IMR-90 (cell line): ENCODE data around the gene DPP6. TPM values are rescaled to one million over a fixed set of nuclear protein-coding genes. Genes with fewer than 3 reads are reported as not detected.
"Not testable (repeated sequence)": the region's sequence is repeated elsewhere in the genome, so short reads cannot be mapped to it uniquely, and the experiment has no call there.

Experiments used
- ATAC-seq: fragments of 200-7000 bp; cut with Tn5 transposase; 2 replicates; pipeline ENCODE4 v1.9.1; 2020; ENCODE audit warnings: low read depth, mild to moderate bottlenecking, moderate library complexity
- BruUV-seq: library from RNA; stranded (reverse); fragments of 400-500 nt; replicated peaks from 2 replicates; lab custom pipeline; 2021; lab: Mats Ljungman, UMichigan
- CTCF ChIA-PET: fragments of 300-600 bp; formaldehyde crosslinking; extraction: SDS; loops from one replicate; lab custom pipeline; 2021; ENCODE audit warnings: antibody characterized with exemption; lab: Yijun Ruan, JAX
- POLR2A ChIA-PET: fragments of 300-600 bp; sonication (Branson Sonifier 250); formaldehyde crosslinking; loops from one replicate; lab custom pipeline; 2022; ENCODE audit warnings: antibody characterized with exemption; ENCODE audit not compliant: unreplicated experiment; lab: Charles Lee
- DNase-seq: peaks from one replicate; pipeline ENCODE4 v3.0.0; 2013
- H2AFZ ChIP-seq: replicated peaks from 2 replicates; pipeline ENCODE3; 2013; ENCODE audit warnings: low read length, mild to moderate bottlenecking; ENCODE audit not compliant: poor library complexity
- H2AK5ac ChIP-seq: 2 replicates; pipeline ENCODE4 v1.6.1; 2013; ENCODE audit warnings: low read depth, low read length, inconsistent platforms
- H2AK9ac ChIP-seq: replicated peaks from 2 replicates; pipeline ENCODE3; 2013; ENCODE audit warnings: mild to moderate bottlenecking, low read depth, low read length, moderate library complexity; ENCODE audit not compliant: poor library complexity
- H2BK120ac ChIP-seq: 2 replicates; pipeline ENCODE4 v1.6.1; 2013; ENCODE audit warnings: low read depth, low read length, inconsistent platforms
- H2BK15ac ChIP-seq: 3 replicates; pipeline ENCODE4 v1.6.1; 2013; ENCODE audit warnings: low read depth, low read length, inconsistent platforms
- H2BK20ac ChIP-seq: 2 replicates; pipeline ENCODE4 v1.6.1; 2013; ENCODE audit warnings: low read depth, mild to moderate bottlenecking, inconsistent platforms, low read length, moderate library complexity
- H2BK5ac ChIP-seq: 2 replicates; pipeline ENCODE4 v1.6.1; 2013; ENCODE audit warnings: mild to moderate bottlenecking, low read depth, low read length, inconsistent platforms; ENCODE audit not compliant: poor library complexity, severe bottlenecking
- H3K14ac ChIP-seq: replicated peaks from 2 replicates; pipeline ENCODE4 v1.6.1; 2013; ENCODE audit warnings: low read depth, low read length, inconsistent platforms
- H3K18ac ChIP-seq: 2 replicates; pipeline ENCODE4 v1.6.1; 2013; ENCODE audit warnings: low read depth, low read length, control low read depth
- H3K23ac ChIP-seq: 2 replicates; pipeline ENCODE4 v1.6.1; 2013; ENCODE audit warnings: low read depth, low read length, inconsistent platforms
- H3K27ac ChIP-seq: 2 replicates; pipeline ENCODE4 v1.5.1; 2013; ENCODE audit warnings: mild to moderate bottlenecking, control low read depth, low read length; ENCODE audit not compliant: insufficient read depth
- H3K27me3 ChIP-seq: 2 replicates; pipeline ENCODE4 v1.6.1; 2013; ENCODE audit warnings: low read length; ENCODE audit not compliant: control insufficient read depth, insufficient read depth
- H3K36me3 ChIP-seq: 2 replicates; pipeline ENCODE4 v1.6.1; 2013; ENCODE audit warnings: low read length, mixed read lengths; ENCODE audit not compliant: control insufficient read depth, insufficient read depth
- H3K4ac ChIP-seq: 2 replicates; pipeline ENCODE4 v1.6.1; 2013; ENCODE audit warnings: low read depth, low read length, inconsistent platforms
- H3K4me1 ChIP-seq: 2 replicates; pipeline ENCODE4 v1.6.1; 2013; ENCODE audit warnings: low read length, mixed read lengths; ENCODE audit not compliant: control insufficient read depth, insufficient read depth
- H3K4me2 ChIP-seq: 2 replicates; pipeline ENCODE4 v1.6.1; 2013; ENCODE audit warnings: low read depth, mild to moderate bottlenecking, control low read depth, low read length, moderate library complexity
- H3K4me3 ChIP-seq: 2 replicates; pipeline ENCODE4 v1.5.1; 2013; ENCODE audit warnings: low read depth, mild to moderate bottlenecking, control low read depth, low read length, moderate library complexity; ENCODE audit not compliant: insufficient read depth
- H3K56ac ChIP-seq: 2 replicates; pipeline ENCODE4 v1.6.1; 2013; ENCODE audit warnings: low read length, inconsistent platforms; ENCODE audit not compliant: insufficient read depth; ENCODE audit errors: extremely low read depth
- H3K79me1 ChIP-seq, 2 experiments: 2 replicates each; pipeline ENCODE4 v1.6.1; 2013; ENCODE audit warnings: low read length in 2 of 2, inconsistent platforms in 1 of 2, low read depth in 1 of 2
- H3K9ac ChIP-seq: 2 replicates; pipeline ENCODE4 v1.6.1; 2013; ENCODE audit warnings: low read depth, low read length, control low read depth
- H3K9me1 ChIP-seq: 2 replicates; pipeline ENCODE4 v1.6.1; 2013; ENCODE audit warnings: low read length, inconsistent platforms; ENCODE audit not compliant: insufficient read depth
- H3K9me3 ChIP-seq: 2 replicates; pipeline ENCODE4 v1.6.1; 2013; ENCODE audit warnings: low read length; ENCODE audit not compliant: control insufficient read depth, insufficient read depth
- H4K20me1 ChIP-seq: 2 replicates; pipeline ENCODE4 v1.6.1; 2013; ENCODE audit warnings: low read length, inconsistent platforms; ENCODE audit not compliant: insufficient read depth
- H4K5ac ChIP-seq: 2 replicates; pipeline ENCODE4 v1.6.1; 2013; ENCODE audit warnings: mild to moderate bottlenecking, low read depth, low read length, control low read depth
- H4K8ac ChIP-seq, 2 experiments: 2 replicates each; pipeline ENCODE4 v1.6.1; 2013; ENCODE audit warnings: low read depth in 2 of 2, low read length in 2 of 2, control low read depth in 1 of 2, inconsistent platforms in 1 of 2
- H4K91ac ChIP-seq: 2 replicates; pipeline ENCODE4 v1.6.1; 2013; ENCODE audit warnings: low read depth, low read length, inconsistent platforms; ENCODE audit not compliant: insufficient read depth
- WGBS, 2 experiments: methylation state at CpG; one replicate each; pipeline versions ENCODE4 v1.1.5 to v1.1.7; 2013; ENCODE audit warnings: missing lambda C conversion rate in 2 of 2; ENCODE audit not compliant: insufficient read length in 1 of 2; ENCODE audit errors: extremely low coverage in 2 of 2; 5-methylcytosine and 5-hydroxymethylcytosine counted together
- dilution Hi-C: fragments of 300-500 bp; cut with HindIII; formaldehyde crosslinking; loops from one replicate; pipeline ENCODE4 v1.14.3; 2018; ENCODE audit warnings: low sequenced_read_pairs; ENCODE audit not compliant: unreplicated experiment
- in situ Hi-C: fragments of 300-500 bp; cut with MboI; formaldehyde crosslinking; loops from 3 replicates; pipeline ENCODE4 v1.14.3; 2019; ENCODE audit warnings: low sequenced_read_pairs, inconsistent platforms, mixed read lengths
- intact Hi-C: fragments of 100-400 bp; cut with micrococcal nuclease; formaldehyde crosslinking; loops from 2 replicates; pipeline ENCODE4 v1.10.0; 2022
- polyA plus RNA-seq, 3 experiments: library from polyadenylated mRNA; depleted of rRNA; stranded (reverse); fragments of >200 nt; gene quantifications; 2 replicates each; pipeline ENCODE4 v1.2.3, GENCODE V29; 2012; ENCODE audit warnings: low replicate concordance in 1 of 3
- total RNA-seq: library from RNA; depleted of rRNA; stranded (reverse); fragments of >200 nt; gene quantifications from 2 replicates; pipeline ENCODE4 v1.2.3, GENCODE V29; 2012

The DPP6 gene
- total and polyA plus RNA-seq, 2 of the 4 experiments (the other 2 are of a cell fraction) = not detected

DNA sequence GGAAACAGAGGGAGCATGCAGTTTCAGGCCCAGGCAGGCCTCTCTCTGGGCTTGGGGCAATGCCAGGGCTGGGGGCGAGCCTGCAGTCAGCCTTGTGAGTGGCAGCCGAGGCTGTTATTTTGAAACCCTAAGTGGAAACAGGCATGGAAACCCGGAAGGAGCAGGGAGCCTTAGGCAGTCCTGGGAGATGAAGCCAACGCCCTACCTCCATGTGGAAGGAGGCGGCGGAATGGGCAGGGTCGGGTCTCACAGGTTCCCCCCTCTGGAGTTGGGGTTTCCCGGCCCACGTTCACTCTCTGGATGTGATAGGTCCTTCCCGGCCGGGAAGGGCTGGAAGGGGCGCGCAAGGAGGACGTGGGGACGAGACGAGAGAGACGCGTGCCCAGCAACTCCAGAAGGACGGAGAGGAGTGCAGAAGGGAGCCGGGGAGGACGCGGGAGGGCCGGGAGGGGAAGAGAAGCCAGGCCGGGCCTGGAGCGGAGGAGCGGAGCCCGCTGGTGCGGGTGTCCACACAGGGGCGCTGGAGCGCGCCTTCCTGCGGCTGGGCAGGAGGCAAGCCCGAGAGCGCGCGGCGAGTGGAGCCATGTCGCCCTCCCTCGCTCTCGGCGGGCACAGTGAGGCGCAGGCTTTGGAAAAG, 1.1 kb upstream of the DPP6 start:
- H3K4me1 ChIP-seq, DNase-seq, H3K23ac ChIP-seq, H4K5ac ChIP-seq, H3K4me2 ChIP-seq, H3K27ac ChIP-seq, H3K9me1 ChIP-seq, H3K18ac ChIP-seq, H3K36me3 ChIP-seq, H2AK5ac ChIP-seq, dilution Hi-C loops, H4K20me1 ChIP-seq, H2AK9ac ChIP-seq, H2BK120ac ChIP-seq, H4K8ac ChIP-seq, H3K27me3 ChIP-seq, BruUV-seq, in situ Hi-C loops, H2BK15ac ChIP-seq, H3K14ac ChIP-seq, H4K91ac ChIP-seq, H3K4ac ChIP-seq, H3K56ac ChIP-seq, H3K9me3 ChIP-seq, POLR2A ChIA-PET, H3K4me3 ChIP-seq, H3K9ac ChIP-seq, intact Hi-C loops, H2BK5ac ChIP-seq, H3K79me1 ChIP-seq, H2BK20ac ChIP-seq, CTCF ChIA-PET, H2AFZ ChIP-seq: not testable (repeated sequence)
- no CpG with 5 or more reads among the region's 42 CpGs for WGBS, 2 experiments
- peak; percentile 65 for ATAC-seq

DNA sequence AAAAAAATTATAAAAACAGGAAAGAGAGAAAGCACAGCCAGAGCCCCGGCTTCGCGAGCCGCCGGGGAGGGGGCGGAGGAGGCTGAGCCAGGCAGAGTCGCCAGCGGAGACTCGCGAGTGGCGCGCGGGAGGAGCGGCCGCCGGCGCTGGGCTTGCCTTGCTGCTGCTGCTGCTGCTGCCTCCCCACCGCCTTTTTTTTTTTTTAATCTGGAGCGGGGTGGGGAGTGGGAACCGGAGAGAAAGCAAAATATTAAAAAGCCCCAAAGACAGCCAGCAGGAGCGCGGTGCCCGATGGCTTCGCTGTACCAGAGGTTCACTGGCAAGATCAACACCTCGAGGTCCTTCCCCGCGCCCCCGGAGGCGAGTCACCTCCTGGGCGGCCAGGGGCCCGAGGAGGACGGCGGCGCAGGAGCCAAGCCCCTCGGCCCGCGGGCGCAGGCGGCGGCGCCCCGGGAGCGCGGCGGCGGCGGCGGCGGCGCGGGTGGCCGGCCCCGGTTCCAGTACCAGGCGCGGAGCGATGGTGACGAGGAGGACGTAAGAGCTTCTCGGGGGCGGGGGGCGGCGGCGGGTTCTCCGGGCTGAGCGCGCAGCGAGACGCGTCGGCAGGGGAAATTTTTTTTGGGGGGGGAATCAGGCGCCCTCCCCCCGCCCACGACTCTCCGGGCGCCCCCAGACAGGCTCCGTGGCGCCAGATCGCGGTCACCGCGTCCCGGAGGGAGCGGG, 493 bp downstream of the DPP6 start:
- in situ Hi-C loops, H4K20me1 ChIP-seq, H2BK15ac ChIP-seq, H3K14ac ChIP-seq, H2BK5ac ChIP-seq, ATAC-seq, H3K18ac ChIP-seq, H2AFZ ChIP-seq, H4K91ac ChIP-seq, H2AK5ac ChIP-seq, dilution Hi-C loops, H3K27me3 ChIP-seq, H3K27ac ChIP-seq, intact Hi-C loops, H3K9ac ChIP-seq, H4K8ac ChIP-seq, H3K79me1 ChIP-seq, H3K36me3 ChIP-seq, H2BK20ac ChIP-seq, H3K9me1 ChIP-seq, H3K4ac ChIP-seq, H3K4me3 ChIP-seq, H4K5ac ChIP-seq, H2AK9ac ChIP-seq, H3K23ac ChIP-seq, H2BK120ac ChIP-seq, H3K9me3 ChIP-seq, BruUV-seq, H3K4me2 ChIP-seq, POLR2A ChIA-PET, CTCF ChIA-PET, H3K4me1 ChIP-seq, DNase-seq, H3K56ac ChIP-seq: not testable (repeated sequence)
- no CpG with 5 or more reads among the region's 83 CpGs for WGBS, 2 experiments
